K562 (cell line): ENCODE measurements around the gene FPR1. TPM values are rescaled to one million over a fixed set of nuclear protein-coding genes. Genes with fewer than 3 reads are reported as not detected.

ENCODE experiments used
- EP400 ChIP-seq: fragments of 450-650 bp; IDR thresholded peaks from 2 replicates; pipeline ENCODE4 v1.6.1; 2017; ENCODE audit warnings: antibody characterized with exemption, mild to moderate bottlenecking, moderate library complexity
- FOXJ2 ChIP-seq: fragments of 200-800 bp; sonication (Bioruptor generic); IDR thresholded peaks from 2 replicates; pipeline ENCODE4 v1.6.1; 2016; ENCODE audit warnings: missing genetic modification characterization, missing compliant biosample characterization
- FUS ChIP-seq: fragments of 200-400 bp; formaldehyde crosslinking; optimal IDR thresholded peaks from 2 replicates; pipeline ENCODE3; 2017; ENCODE audit warnings: low read depth, low read length
- HCFC1 ChIP-seq: IDR thresholded peaks from 2 replicates; pipeline ENCODE4 v1.6.1; 2012; ENCODE audit warnings: low read depth, low read length, improper control_type of control experiment
- HDAC2 ChIP-seq: fragments of 450-650 bp; IDR thresholded peaks from 2 replicates; pipeline ENCODE4 v1.6.1; 2016; ENCODE audit warnings: mild to moderate bottlenecking
- HNRNPUL1 ChIP-seq: fragments of 200-400 bp; formaldehyde crosslinking; IDR thresholded peaks from 2 replicates; pipeline ENCODE4 v1.6.1; 2017; ENCODE audit warnings: low read length
- HOXB6 ChIP-seq: fragments of 250-450 bp; sonication (Bioruptor Pico); IDR thresholded peaks from 2 replicates; pipeline ENCODE4 v1.5.1; 2022; ENCODE audit warnings: mild to moderate bottlenecking, borderline replicate concordance
- NFE2L1 ChIP-seq: fragments of 450-650 bp; IDR thresholded peaks from 2 replicates; pipeline ENCODE4 v1.6.1; 2016; ENCODE audit warnings: missing genetic modification characterization, low read depth, mild to moderate bottlenecking, missing compliant biosample characterization, moderate library complexity, borderline replicate concordance
- PTBP1 ChIP-seq: fragments of 200-400 bp; formaldehyde crosslinking; IDR thresholded peaks from 2 replicates; pipeline ENCODE4 v1.6.1; 2017; ENCODE audit warnings: low read depth, low read length
- PTRF ChIP-seq: fragments of 450-650 bp; IDR thresholded peaks from 2 replicates; pipeline ENCODE4 v1.6.1; 2016; ENCODE audit warnings: mild to moderate bottlenecking, missing genetic modification characterization, missing compliant biosample characterization
- RBM14 ChIP-seq: fragments of 200-400 bp; formaldehyde crosslinking; IDR thresholded peaks from 2 replicates; pipeline ENCODE4 v1.6.1; 2018; ENCODE audit warnings: low read depth, mild to moderate bottlenecking, low read length, moderate library complexity, borderline replicate concordance; ENCODE audit not compliant: insufficient read depth
- RBM39 ChIP-seq: fragments of 200-400 bp; formaldehyde crosslinking; optimal IDR thresholded peaks from 2 replicates; pipeline ENCODE3; 2018; ENCODE audit warnings: low read depth, low read length
- SLC30A9 ChIP-seq: fragments of 250-450 bp; sonication (Bioruptor Pico); IDR thresholded peaks from 2 replicates; pipeline ENCODE4 v1.8.0; 2022; ENCODE audit warnings: mild to moderate bottlenecking, moderate library complexity
- SREBF2 ChIP-seq: sonication (generic); formaldehyde crosslinking; IDR thresholded peaks from 2 replicates; pipeline ENCODE4 v1.4.0; 2020; ENCODE audit warnings: mild to moderate bottlenecking, missing genetic modification reagents
- TEAD1 ChIP-seq, 2 experiments: fragments of 450-650 bp in 1 of 2; sonication (generic) in 1 of 2; formaldehyde crosslinking; IDR thresholded peaks; 2 replicates each; pipeline versions ENCODE4 v1.4.0 to v1.8.0; 2020 to 2022; ENCODE audit warnings: mild to moderate bottlenecking in 2 of 2, missing genetic modification reagents in 1 of 2
- ZFP30 ChIP-seq: fragments of 250-450 bp; sonication (Bioruptor Pico); IDR thresholded peaks from 2 replicates; pipeline ENCODE4 v1.8.0; 2022; ENCODE audit warnings: moderate library complexity, mild to moderate bottlenecking, inconsistent platforms, borderline replicate concordance
- ZNF212 ChIP-seq: fragments of 450-650 bp; formaldehyde crosslinking; IDR thresholded peaks from 2 replicates; pipeline ENCODE4 v1.4.0; 2020; ENCODE audit warnings: mild to moderate bottlenecking
- ZNF224 ChIP-seq: sonication (generic); formaldehyde crosslinking; IDR thresholded peaks from 2 replicates; pipeline ENCODE4 v1.8.0; 2022; ENCODE audit warnings: mild to moderate bottlenecking, missing genetic modification reagents
- ZNF384 ChIP-seq: IDR thresholded peaks from 2 replicates; pipeline ENCODE4 v1.6.1; 2012; ENCODE audit warnings: low read depth, low read length, improper control_type of control experiment
- ZNF444 ChIP-seq: fragments of 250-450 bp; sonication (Bioruptor Pico); IDR thresholded peaks from 2 replicates; pipeline ENCODE4 v1.4.0; 2020; ENCODE audit warnings: mild to moderate bottlenecking, moderate library complexity
- ZNF830 ChIP-seq: fragments of 250-450 bp; sonication (Bioruptor Pico); IDR thresholded peaks from 2 replicates; pipeline ENCODE4 v1.5.0; 2021; ENCODE audit warnings: mild to moderate bottlenecking
- polyA plus RNA-seq, 8 experiments: library from polyadenylated mRNA; depleted of rRNA in 4 of 8; stranded (reverse) in 5 of 8; unstranded in 3 of 8; fragments of >200 nt; fragmentation: Nextera tagmentation in 2 of 8; fragmentation: Illumina TruSeq in 1 of 8; extraction: Ambion mirVana in 2 of 8; extraction: Trizol in 1 of 8; gene quantifications; 2 replicates each; pipeline versions ENCODE4 v1.2.1 to v1.2.3, GENCODE V29; 2011 to 2014; ENCODE audit warnings: inconsistent platforms in 1 of 8, missing spikeins in 1 of 8
- total RNA-seq, 7 experiments: library from RNA; depleted of rRNA in 6 of 7; stranded (reverse); fragments of >200 nt in 6 of 7; fragmentation: Illumina TruSeq in 2 of 7; extraction: Trizol in 2 of 7; gene quantifications; 2 replicates each; pipeline versions ENCODE4 v1.2.1 to v1.2.3, GENCODE V29; 2011 to 2021; ENCODE audit warnings: low replicate concordance in 1 of 7
- TF ChIP-seq, protein P1 (sequence below): fragments of 450-650 bp; IDR thresholded peaks from one replicate; pipeline ENCODE4 v1.6.1; 2018; ENCODE audit warnings: mild to moderate bottlenecking, moderate library complexity; ENCODE audit not compliant: partially characterized antibody
- TF ChIP-seq, protein P2 (sequence below): fragments of 450-650 bp; IDR thresholded peaks from 2 replicates; pipeline ENCODE4 v1.6.1; 2014; ENCODE audit warnings: low read depth, mild to moderate bottlenecking, moderate library complexity, borderline replicate concordance
- TF ChIP-seq, protein P3 (sequence below), 2 experiments: fragments of 450-650 bp; IDR thresholded peaks; 2 replicates each; pipeline ENCODE4 v1.6.1; 2016
- TF ChIP-seq, protein P4 (sequence below): fragments of 250-450 bp; sonication (Bioruptor Pico); IDR thresholded peaks from 2 replicates; pipeline ENCODE4 v1.5.0; 2020; ENCODE audit warnings: mild to moderate bottlenecking

FPR1 gene
- total and polyA plus RNA-seq, 9 of the 15 experiments (the other 6 are each of a cell fraction or from before 2014, with no cell fraction given) = 0.06 to 0.25 (median 0.14) TPM; not detected in 4

DNA sequence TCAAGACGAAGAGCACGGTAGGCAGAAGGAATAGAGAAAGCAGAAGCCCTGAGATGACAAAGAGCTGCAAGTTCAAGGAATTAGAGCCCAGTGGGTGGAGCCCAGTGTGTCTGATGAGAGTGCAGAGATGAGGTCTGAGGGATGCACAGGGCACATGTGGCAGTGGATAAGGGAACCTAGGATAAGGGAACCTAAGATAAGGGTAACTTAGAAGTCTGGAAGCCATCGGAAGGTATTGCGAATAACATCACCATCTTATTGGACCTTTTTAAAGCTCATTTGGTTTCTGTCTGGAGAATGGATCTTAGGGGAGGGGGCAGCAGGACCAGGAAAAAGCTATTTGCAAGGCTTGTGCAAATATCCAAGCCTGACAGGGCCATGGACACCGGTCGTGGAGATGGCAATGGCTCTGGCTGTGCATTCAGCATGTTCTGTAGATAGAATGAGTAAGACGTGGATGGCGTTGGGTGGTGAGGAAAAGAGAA lies 44.6 kb upstream of the FPR1 start (continued):
- no peak for TF ChIP-seq HOXB6 (CRISPR knock-in tag)
- TF ChIP-seq FOXJ2 (tag) = peak; percentile 51
- no peak for TF ChIP-seq HNRNPUL1
- TF ChIP-seq, protein P1, sequence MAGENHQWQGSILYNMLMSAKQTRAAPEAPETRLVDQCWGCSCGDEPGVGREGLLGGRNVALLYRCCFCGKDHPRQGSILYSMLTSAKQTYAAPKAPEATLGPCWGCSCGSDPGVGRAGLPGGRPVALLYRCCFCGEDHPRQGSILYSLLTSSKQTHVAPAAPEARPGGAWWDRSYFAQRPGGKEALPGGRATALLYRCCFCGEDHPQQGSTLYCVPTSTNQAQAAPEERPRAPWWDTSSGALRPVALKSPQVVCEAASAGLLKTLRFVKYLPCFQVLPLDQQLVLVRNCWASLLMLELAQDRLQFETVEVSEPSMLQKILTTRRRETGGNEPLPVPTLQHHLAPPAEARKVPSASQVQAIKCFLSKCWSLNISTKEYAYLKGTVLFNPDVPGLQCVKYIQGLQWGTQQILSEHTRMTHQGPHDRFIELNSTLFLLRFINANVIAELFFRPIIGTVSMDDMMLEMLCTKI = no peak
- peak in 1 of 2 experiments; percentile 83; a peak in 2 of 4 replicates for TF ChIP-seq TEAD1 (CRISPR knock-in tag; IDR thresholded peaks at IDR 0.05)
- no peak for TF ChIP-seq ZNF212 (CRISPR knock-in tag)
- TF ChIP-seq, protein P2, sequence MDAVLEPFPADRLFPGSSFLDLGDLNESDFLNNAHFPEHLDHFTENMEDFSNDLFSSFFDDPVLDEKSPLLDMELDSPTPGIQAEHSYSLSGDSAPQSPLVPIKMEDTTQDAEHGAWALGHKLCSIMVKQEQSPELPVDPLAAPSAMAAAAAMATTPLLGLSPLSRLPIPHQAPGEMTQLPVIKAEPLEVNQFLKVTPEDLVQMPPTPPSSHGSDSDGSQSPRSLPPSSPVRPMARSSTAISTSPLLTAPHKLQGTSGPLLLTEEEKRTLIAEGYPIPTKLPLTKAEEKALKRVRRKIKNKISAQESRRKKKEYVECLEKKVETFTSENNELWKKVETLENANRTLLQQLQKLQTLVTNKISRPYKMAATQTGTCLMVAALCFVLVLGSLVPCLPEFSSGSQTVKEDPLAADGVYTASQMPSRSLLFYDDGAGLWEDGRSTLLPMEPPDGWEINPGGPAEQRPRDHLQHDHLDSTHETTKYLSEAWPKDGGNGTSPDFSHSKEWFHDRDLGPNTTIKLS = peak; percentile 52; the same call in 1 of the 2 replicates
- TF ChIP-seq FUS = no peak
- no peak for TF ChIP-seq ZNF384
- TF ChIP-seq ZNF444 = no peak
- no peak for TF ChIP-seq ZFP30 (CRISPR knock-in tag)
- no peak for TF ChIP-seq ZNF224 (CRISPR knock-in tag)
- no peak for TF ChIP-seq HCFC1
- TF ChIP-seq ZNF830 (CRISPR knock-in tag) = no peak
- TF ChIP-seq, protein P3, sequence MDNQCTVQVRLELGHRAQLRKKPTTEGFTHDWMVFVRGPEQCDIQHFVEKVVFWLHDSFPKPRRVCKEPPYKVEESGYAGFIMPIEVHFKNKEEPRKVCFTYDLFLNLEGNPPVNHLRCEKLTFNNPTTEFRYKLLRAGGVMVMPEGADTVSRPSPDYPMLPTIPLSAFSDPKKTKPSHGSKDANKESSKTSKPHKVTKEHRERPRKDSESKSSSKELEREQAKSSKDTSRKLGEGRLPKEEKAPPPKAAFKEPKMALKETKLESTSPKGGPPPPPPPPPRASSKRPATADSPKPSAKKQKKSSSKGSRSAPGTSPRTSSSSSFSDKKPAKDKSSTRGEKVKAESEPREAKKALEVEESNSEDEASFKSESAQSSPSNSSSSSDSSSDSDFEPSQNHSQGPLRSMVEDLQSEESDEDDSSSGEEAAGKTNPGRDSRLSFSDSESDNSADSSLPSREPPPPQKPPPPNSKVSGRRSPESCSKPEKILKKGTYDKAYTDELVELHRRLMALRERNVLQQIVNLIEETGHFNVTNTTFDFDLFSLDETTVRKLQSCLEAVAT (IDR thresholded peaks at IDR 0.05) = peak; percentile 69 to 93
- no peak for TF ChIP-seq RBM14
- no peak for TF ChIP-seq NFE2L1 (tag)
- TF ChIP-seq, protein P4, sequence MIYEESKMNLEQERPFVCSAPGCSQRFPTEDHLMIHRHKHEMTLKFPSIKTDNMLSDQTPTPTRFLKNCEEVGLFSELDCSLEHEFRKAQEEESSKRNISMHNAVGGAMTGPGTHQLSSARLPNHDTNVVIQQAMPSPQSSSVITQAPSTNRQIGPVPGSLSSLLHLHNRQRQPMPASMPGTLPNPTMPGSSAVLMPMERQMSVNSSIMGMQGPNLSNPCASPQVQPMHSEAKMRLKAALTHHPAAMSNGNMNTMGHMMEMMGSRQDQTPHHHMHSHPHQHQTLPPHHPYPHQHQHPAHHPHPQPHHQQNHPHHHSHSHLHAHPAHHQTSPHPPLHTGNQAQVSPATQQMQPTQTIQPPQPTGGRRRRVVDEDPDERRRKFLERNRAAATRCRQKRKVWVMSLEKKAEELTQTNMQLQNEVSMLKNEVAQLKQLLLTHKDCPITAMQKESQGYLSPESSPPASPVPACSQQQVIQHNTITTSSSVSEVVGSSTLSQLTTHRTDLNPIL (CRISPR knock-in tag) = no peak
- no peak for TF ChIP-seq PTRF (tag)
- peak; percentile 57; the same call in 1 of the 2 replicates for TF ChIP-seq EP400
- TF ChIP-seq RBM39 = no peak
- no peak for TF ChIP-seq SREBF2
- peak; percentile 97 for TF ChIP-seq HDAC2
- TF ChIP-seq PTBP1 = no peak
- no peak for TF ChIP-seq SLC30A9
